H1 (cell line): ENCODE data around the gene SCG2. TPM values are rescaled to one million over a fixed set of nuclear protein-coding genes. Genes with fewer than 3 reads are reported as not detected.

Source experiments
- CTCF ChIA-PET: fragments of 300-600 bp; sonication (Branson Sonifier 250); formaldehyde crosslinking; loops from one replicate; lab custom pipeline; 2021; ENCODE audit not compliant: partially characterized antibody; lab: Charles Lee
- POLR2A ChIA-PET: fragments of 300-600 bp; sonication (Branson Sonifier 250); formaldehyde crosslinking; loops from one replicate; lab custom pipeline; 2021; ENCODE audit warnings: inconsistent platforms; ENCODE audit not compliant: partially characterized antibody; lab: Charles Lee
- DNase-seq, 2 experiments: peaks; one replicate each; pipeline versions ENCODE4 v3.0.0 to v3.0.0-alpha.2; 2010 to 2022; ENCODE audit warnings: low spot score in 2 of 2, low read depth in 1 of 2, mixed read lengths in 1 of 2
- FAIRE-seq: peaks from 2 replicates; lab custom pipeline; 2011; peaks lifted over from hg19 to GRCh38; lab: Jason Lieb, UNC
- H2AFZ ChIP-seq: 2 replicates; pipeline ENCODE4 v1.8.1; 2012; ENCODE audit warnings: low read length, inconsistent platforms
- H2AK5ac ChIP-seq: 2 replicates; pipeline ENCODE4 v1.6.1; 2013; ENCODE audit warnings: low read depth, low read length
- H2BK120ac ChIP-seq: replicated peaks from 2 replicates; pipeline ENCODE3; 2013; ENCODE audit warnings: low read depth, low read length, inconsistent platforms
- H2BK12ac ChIP-seq: 2 replicates; pipeline ENCODE4 v1.6.1; 2013; ENCODE audit warnings: low read depth, low read length
- H2BK15ac ChIP-seq: 2 replicates; pipeline ENCODE4 v1.6.1; 2013; ENCODE audit warnings: low read length
- H2BK20ac ChIP-seq: 2 replicates; pipeline ENCODE4 v1.6.1; 2013; ENCODE audit warnings: low read length
- H2BK5ac ChIP-seq: 2 replicates; pipeline ENCODE4 v1.6.1; 2013; ENCODE audit warnings: low read depth, low read length
- H3K14ac ChIP-seq: 2 replicates; pipeline ENCODE4 v1.6.1; 2013; ENCODE audit warnings: inconsistent platforms; ENCODE audit not compliant: insufficient read length
- H3K18ac ChIP-seq: 2 replicates; pipeline ENCODE4 v1.6.1; 2013; ENCODE audit warnings: low read length; ENCODE audit errors: extremely low read depth
- H3K23ac ChIP-seq: 2 replicates; pipeline ENCODE4 v1.6.1; 2013; ENCODE audit warnings: inconsistent platforms; ENCODE audit not compliant: insufficient read length
- H3K23me2 ChIP-seq: 2 replicates; pipeline ENCODE4 v1.6.1; 2013; ENCODE audit warnings: low read depth, low read length
- H3K27ac ChIP-seq: 2 replicates; pipeline ENCODE4 v1.6.1; 2011; ENCODE audit warnings: low read depth, low read length, inconsistent platforms
- H3K27me3 ChIP-seq, 4 experiments: replicated peaks in 1 of 4; 1 replicate in 1 of 4; 2 replicates in 3 of 4; pipeline versions ENCODE4 v1.6.1 to v1.8.1; 2011 to 2013; ENCODE audit warnings: low read length in 3 of 4, mild to moderate bottlenecking in 3 of 4, inconsistent platforms in 2 of 4, mixed read lengths in 2 of 4, moderate library complexity in 1 of 4; ENCODE audit not compliant: control insufficient read depth in 3 of 4, insufficient read depth in 3 of 4; ENCODE audit errors: extremely low read depth in 1 of 4
- H3K36me3 ChIP-seq, 4 experiments: 2 replicates each; pipeline versions ENCODE4 v1.6.1 to v1.8.1; 2011 to 2013; ENCODE audit warnings: mild to moderate bottlenecking in 4 of 4, low read length in 3 of 4, moderate library complexity in 2 of 4, control low read depth in 1 of 4, inconsistent platforms in 1 of 4; ENCODE audit not compliant: insufficient read depth in 4 of 4, control insufficient read depth in 2 of 4
- H3K4ac ChIP-seq: replicated peaks from 2 replicates; pipeline ENCODE3; 2013; ENCODE audit warnings: low read length, low read depth, mixed read lengths, inconsistent platforms; ENCODE audit not compliant: insufficient read length
- H3K4me1 ChIP-seq, 4 experiments: replicated peaks in 1 of 4; 1 replicate in 1 of 4; 2 replicates in 3 of 4; pipeline versions ENCODE4 v1.6.1 to v1.8.1; 2011 to 2013; ENCODE audit warnings: low read length in 3 of 4, inconsistent platforms in 2 of 4, mixed read lengths in 1 of 4; ENCODE audit not compliant: insufficient read depth in 4 of 4, control insufficient read depth in 3 of 4
- H3K4me2 ChIP-seq, 2 experiments: 2 replicates each; pipeline versions ENCODE4 v1.6.1 to v1.8.1; 2011 to 2013; ENCODE audit warnings: low read depth in 2 of 2, low read length in 2 of 2, control low read depth in 1 of 2, inconsistent platforms in 1 of 2, mild to moderate bottlenecking in 1 of 2; ENCODE audit not compliant: insufficient read depth in 1 of 2
- H3K4me3 ChIP-seq, 4 experiments: fragments of 200-600, 300-600 bp in 1 of 4; sonication (generic), shearing (Covaris generic), sonication (Bioruptor Twin) in 1 of 4; 2 replicates each; pipeline versions ENCODE4 v1.5.1 to v1.8.1; 2011 to 2016; ENCODE audit warnings: low read length in 4 of 4, low read depth in 3 of 4, control low read depth in 2 of 4, inconsistent platforms in 2 of 4, mild to moderate bottlenecking in 2 of 4, mixed read lengths in 1 of 4, moderate library complexity in 1 of 4; ENCODE audit not compliant: insufficient read depth in 2 of 4; ENCODE audit errors: extremely low read depth in 1 of 4
- H3K56ac ChIP-seq: replicated peaks from 2 replicates; pipeline ENCODE3; 2013; ENCODE audit warnings: low read depth, mild to moderate bottlenecking, mixed read lengths, low read length, inconsistent platforms; ENCODE audit not compliant: insufficient read length
- H3K79me1 ChIP-seq: 2 replicates; pipeline ENCODE4 v1.6.1; 2013; ENCODE audit warnings: low read depth, low read length, control low read depth
- H3K79me2 ChIP-seq, 2 experiments: 2 replicates each; pipeline versions ENCODE4 v1.6.1 to v1.8.1; 2012 to 2013; ENCODE audit warnings: low read length in 2 of 2, mild to moderate bottlenecking in 2 of 2, inconsistent platforms in 1 of 2; ENCODE audit not compliant: insufficient read depth in 2 of 2, control insufficient read depth in 1 of 2
- H3K9ac ChIP-seq, 4 experiments: replicated peaks in 1 of 4; 1 replicate in 1 of 4; 2 replicates in 3 of 4; pipeline versions ENCODE4 v1.6.1 to v1.8.1; 2011 to 2013; ENCODE audit warnings: low read depth in 3 of 4, low read length in 3 of 4, control low read depth in 2 of 4, mild to moderate bottlenecking in 2 of 4, moderate library complexity in 2 of 4, inconsistent platforms in 1 of 4; ENCODE audit errors: extremely low read depth in 1 of 4
- H3K9me3 ChIP-seq, 2 experiments: 2 replicates each; pipeline versions ENCODE4 v1.6.1 to v1.8.1; 2012 to 2013; ENCODE audit warnings: mild to moderate bottlenecking in 2 of 2, moderate library complexity in 2 of 2, control low read depth in 1 of 2, inconsistent platforms in 1 of 2, low read depth in 1 of 2, low read length in 1 of 2, mixed read lengths in 1 of 2; ENCODE audit not compliant: insufficient read depth in 2 of 2
- H4K20me1 ChIP-seq, 2 experiments: replicated peaks in 1 of 2; 2 replicates each; pipeline versions ENCODE3 to v1.8.1; 2011 to 2013; ENCODE audit warnings: inconsistent platforms in 2 of 2, low read length in 2 of 2, mild to moderate bottlenecking in 1 of 2; ENCODE audit not compliant: insufficient read depth in 2 of 2, control insufficient read depth in 1 of 2
- H4K5ac ChIP-seq: 2 replicates; pipeline ENCODE4 v1.6.1; 2013; ENCODE audit warnings: low read length, low read depth, mixed read lengths, inconsistent platforms; ENCODE audit not compliant: insufficient read length
- H4K8ac ChIP-seq: 2 replicates; pipeline ENCODE4 v1.8.0; 2013; ENCODE audit warnings: mild to moderate bottlenecking, moderate library complexity, low read length, inconsistent platforms; ENCODE audit not compliant: insufficient read depth; ENCODE audit errors: extremely low read depth
- H4K91ac ChIP-seq: replicated peaks from 2 replicates; pipeline ENCODE3; 2013; ENCODE audit warnings: low read length, mixed read lengths, inconsistent platforms; ENCODE audit not compliant: insufficient read length
- BACH1 ChIP-seq: IDR thresholded peaks from 2 replicates; pipeline ENCODE4 v1.6.1; 2012; ENCODE audit warnings: low read length, improper control_type of control experiment
- SUZ12 ChIP-seq: fragments of 200-600 bp; sonication (generic); IDR thresholded peaks from 2 replicates; pipeline ENCODE4 v1.6.1; 2012; ENCODE audit warnings: mild to moderate bottlenecking, inconsistent platforms, low read length, moderate library complexity, mixed read lengths
- WGBS, 2 experiments: shearing (Covaris generic) in 1 of 2; methylation state at CpG; one replicate each; pipeline versions ENCODE4 v1.1.6 to v1.1.7; 2013 to 2015; ENCODE audit warnings: low lambda C conversion rate in 2 of 2, mixed read lengths in 2 of 2, inconsistent platforms in 1 of 2, low coverage in 1 of 2, missing lambda C conversion rate in 1 of 2; ENCODE audit not compliant: insufficient replicate concordance in 2 of 2, insufficient coverage in 1 of 2, insufficient read length in 1 of 2; ENCODE audit errors: extremely low coverage in 1 of 2, missing lambda C conversion rate in 1 of 2; 5-methylcytosine and 5-hydroxymethylcytosine counted together
- polyA plus RNA-seq, 7 experiments: library from polyadenylated mRNA; depleted of rRNA in 3 of 7; stranded (reverse) in 5 of 7; unstranded in 2 of 7; fragments of >200 nt in 5 of 7; fragments of 200-250 nt in 2 of 7; gene quantifications; 1 replicate in 5 of 7; 2 replicates in 1 of 7; 4 replicates in 1 of 7; pipeline versions ENCODE4 v1.2.1 to v1.2.3, GENCODE V29; 2011 to 2013; ENCODE audit warnings: missing spikeins in 2 of 7, mixed read lengths in 2 of 7
- total RNA-seq: library from RNA; stranded (reverse); fragmentation: NEBNext Ultra II Directional; extraction: Animal tissue kit (Norgen Biotek cat#: 25700); gene quantifications from 2 replicates; pipeline ENCODE4 v1.2.1, GENCODE V29; 2021

The SCG2 gene
- total and polyA plus RNA-seq, 2 of the 8 experiments (the other 6 are each of a cell fraction or from before 2014, with no cell fraction given), result 0.54 to 1.0 TPM

DNA sequence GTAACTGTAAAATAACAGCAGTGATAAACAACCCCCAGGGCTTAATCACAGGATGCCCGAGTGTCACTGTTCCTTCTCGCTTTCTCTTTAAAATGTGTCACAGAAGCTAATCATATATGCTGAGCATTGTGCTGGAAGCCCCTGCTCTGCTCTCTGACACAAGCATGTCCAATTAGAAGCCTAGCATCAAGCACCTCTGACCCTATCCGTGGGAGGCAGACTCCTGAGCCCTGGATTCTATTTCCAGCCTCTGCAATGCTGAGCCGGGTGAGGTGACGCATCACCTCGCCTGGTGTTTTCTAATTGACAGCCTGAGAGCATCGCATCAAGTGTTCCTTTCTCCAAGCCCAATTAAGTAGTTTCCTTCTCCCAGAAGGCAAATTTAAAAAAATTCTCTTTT, 19.7 kb upstream of the SCG2 start:
- TF ChIP-seq SUZ12 (no peak; the same call in 1 of the 2 replicates), BACH1 (no peak)
- Histone ChIP-seq H3K4me2 (no peak overlapping the region), H3K23ac (no peak overlapping the region), H3K9ac (no peak overlapping the region), H4K5ac (no peak overlapping the region), H2BK12ac (no peak overlapping the region), H3K79me1 (no peaks in the 10 kb centered on the region), H2BK120ac (no peak overlapping the region), H2BK20ac (no peak overlapping the region), H3K4me3 (no peak overlapping the region), H3K36me3 (no peaks in the 10 kb centered on the region), H3K9me3 (no peaks in the 10 kb centered on the region), H3K4me1 (peaks cover 4 to 16% (median 7%) of the 10 kb centered on the region in 4 experiments), H3K79me2 (no peaks in the 10 kb centered on the region), H3K4ac (no peak overlapping the region), H4K8ac (no peak overlapping the region), H3K18ac (no peak overlapping the region), H3K27me3 (peaks cover 45 to 66% (median 56%) of the 10 kb centered on the region in 4 experiments), H2AK5ac (no peak overlapping the region), H3K56ac (no peak overlapping the region), H4K20me1 (peaks cover 18 to 38% of the 10 kb centered on the region in 2 experiments), H3K23me2 (no peaks in the 10 kb centered on the region), H4K91ac (no peak overlapping the region), H2BK5ac (no peak overlapping the region), H3K14ac (no peak overlapping the region), H2BK15ac (no peak overlapping the region), H2AFZ (no peak overlapping the region), H3K27ac (no peak overlapping the region)
- WGBS, 2 experiments, result 78% methylated on average over 7 of the region's 7 CpGs; no CpG with 5 or more reads in 1 of the 2 experiments
- CTCF ChIA-PET, result interaction anchor here (1.5 kb wide), 1 partner anchor 650 kb away, joined by 4 read pairs; no protein-coding TSS in a partner anchor
- POLR2A ChIA-PET, result no interaction called here
- DNase-seq (no peak), FAIRE-seq (no peak)
